ENCODE data around the gene BCL2. TPM values are rescaled to one million over a fixed set of nuclear protein-coding genes. Genes with fewer than 3 reads are reported as not detected.
A peak's percentile ranks its signal among the peaks of the same experiment; 100 is the strongest.

BCL2 gene
- total RNA-seq, 1 experiment from 2014 or later = 1.5 TPM

- no peaks in the 10 kb centered on the region for H3K79me2 ChIP-seq (ENCODE audit: low read length)
- H3K4me1 ChIP-seq (ENCODE audit: insufficient read depth, low read length) = no peaks in the 10 kb centered on the region
- no peak overlapping the region for H3K27ac ChIP-seq (ENCODE audit: low read length)
- ATAC-seq (no peak), DNase-seq (no peak)
- H2AFZ ChIP-seq (ENCODE audit: low read length) = no peak overlapping the region
- no peak for TF ChIP-seq EZH2 (IDR thresholded peaks at IDR 0.05; ENCODE audit: low read length, unreplicated experiment)
- TF ChIP-seq CTCF (conservative IDR thresholded peaks at IDR 0.05; ENCODE audit: low read depth, low read length) = no peak
- TF ChIP-seq EZH2phosphoT487 (IDR thresholded peaks at IDR 0.05; ENCODE audit: borderline replicate concordance, low read length) = no peak
- no peaks in the 10 kb centered on the region for H3K9me3 ChIP-seq (ENCODE audit: low read length)
- peaks cover 11% of the 10 kb centered on the region; the same call in 1 of the 2 replicates for H3K27me3 ChIP-seq (ENCODE audit: low read length)
- intact Hi-C loops (cut with micrococcal nuclease) = no loop called here
- H3K36me3 ChIP-seq (ENCODE audit: low read depth, low read length) = no peaks in the 10 kb centered on the region
- ChIA-PET CTCF (no interaction called here), POLR2A (ENCODE audit: unreplicated experiment) (no interaction called here)
- H3F3A ChIP-seq (ENCODE audit: low read length, unreplicated experiment) = no peaks in the 10 kb centered on the region
- no TSS peak for BruUV-seq (replicated peaks)
- 0 out of 2 replicates have a peak, but pooled peaks cover under 1% of the 10 kb centered on the region for H3K9me2 ChIP-seq (replicated peaks; ENCODE audit: low read length)
- H3K9ac ChIP-seq (ENCODE audit: low read length) = no peak overlapping the region
- no peak overlapping the region for H3K4me2 ChIP-seq (ENCODE audit: low read length)
- H3K4me3 ChIP-seq (ENCODE audit: low read length) = no peak overlapping the region
- no peaks in the 10 kb centered on the region for H4K20me1 ChIP-seq (ENCODE audit: low read length)
Observed at GRCh38 chr18:63135101-63135500, 184.5 kb downstream of the BCL2 start.

- H3K79me2 ChIP-seq (ENCODE audit: low read length) = no peaks in the 10 kb centered on the region
- H3K9me2 ChIP-seq (replicated peaks; ENCODE audit: low read length) = no peaks in the 10 kb centered on the region
- H3F3A ChIP-seq (ENCODE audit: low read length, unreplicated experiment) = no peaks in the 10 kb centered on the region
- peak overlapping the region; percentile 22 for H3K4me2 ChIP-seq (ENCODE audit: low read length)
- 0 out of 2 replicates have a peak overlapping the region, but pooled peaks have one; percentile 7 for H2AFZ ChIP-seq (ENCODE audit: low read length)
- no peak for TF ChIP-seq CTCF (conservative IDR thresholded peaks at IDR 0.05; ENCODE audit: low read depth, low read length)
- TF ChIP-seq EZH2phosphoT487 (IDR thresholded peaks at IDR 0.05; ENCODE audit: borderline replicate concordance, low read length) = no peak
- ChIA-PET CTCF (interaction anchor here (0.7 kb wide), 1 partner anchor 190 kb away, joined by 3 read pairs; no protein-coding TSS in a partner anchor), POLR2A (ENCODE audit: unreplicated experiment) (no interaction called here)
- DNase-seq = peak; percentile 7
- H3K9ac ChIP-seq (ENCODE audit: low read length) = no peak overlapping the region
- no peaks in the 10 kb centered on the region for H3K9me3 ChIP-seq (ENCODE audit: low read length)
- H3K27ac ChIP-seq (ENCODE audit: low read length) = no peak overlapping the region
- peaks cover 11% of the 10 kb centered on the region; the same call in 1 of the 2 replicates for H3K27me3 ChIP-seq (ENCODE audit: low read length)
- no peak overlapping the region for H3K4me3 ChIP-seq (ENCODE audit: low read length)
- no peaks in the 10 kb centered on the region for H3K36me3 ChIP-seq (ENCODE audit: low read depth, low read length)
- no peaks in the 10 kb centered on the region for H3K4me1 ChIP-seq (ENCODE audit: insufficient read depth, low read length)
- no peaks in the 10 kb centered on the region for H4K20me1 ChIP-seq (ENCODE audit: low read length)
- intact Hi-C loops (cut with micrococcal nuclease) = no loop called here
- BruUV-seq (replicated peaks) = no TSS peak
- ATAC-seq = peak; percentile 31; the same call in 1 of the 2 replicates
Observed at GRCh38 chr18:63132819-63133200, 186.8 kb downstream of the BCL2 start.

- Histone ChIP-seq H3K9me2 (replicated peaks; ENCODE audit: low read length) (no peaks in the 10 kb centered on the region), H2AFZ (ENCODE audit: low read length) (0 out of 2 replicates have a peak overlapping the region, but pooled peaks have one; percentile 7), H3K9me3 (ENCODE audit: low read length) (no peaks in the 10 kb centered on the region), H3K27ac (ENCODE audit: low read length) (no peak overlapping the region), H3K79me2 (ENCODE audit: low read length) (no peaks in the 10 kb centered on the region), H4K20me1 (ENCODE audit: low read length) (no peaks in the 10 kb centered on the region), H3F3A (ENCODE audit: low read length, unreplicated experiment) (no peaks in the 10 kb centered on the region), H3K36me3 (ENCODE audit: low read depth, low read length) (no peaks in the 10 kb centered on the region), H3K9ac (ENCODE audit: low read length) (no peak overlapping the region), H3K4me1 (ENCODE audit: insufficient read depth, low read length) (no peaks in the 10 kb centered on the region), H3K27me3 (ENCODE audit: low read length) (peaks cover 11% of the 10 kb centered on the region; the same call in 1 of the 2 replicates), H3K4me3 (ENCODE audit: low read length) (no peak overlapping the region), H3K4me2 (ENCODE audit: low read length) (peak overlapping the region; percentile 22)
- ATAC-seq (no peak), DNase-seq (no peak)
- TF ChIP-seq EZH2 (IDR thresholded peaks at IDR 0.05; ENCODE audit: low read length, unreplicated experiment) (no peak), CTCF (conservative IDR thresholded peaks at IDR 0.05; ENCODE audit: low read depth, low read length) (no peak), EZH2phosphoT487 (IDR thresholded peaks at IDR 0.05; ENCODE audit: borderline replicate concordance, low read length) (no peak)
- intact Hi-C loops (cut with micrococcal nuclease) = loop anchor here (1.0 kb wide), 1 partner anchor 191 kb away; no protein-coding TSS in a partner anchor
- ChIA-PET CTCF (interaction anchor here (0.7 kb wide), 1 partner anchor 191 kb away, joined by 3 read pairs; no protein-coding TSS in a partner anchor), POLR2A (ENCODE audit: unreplicated experiment) (no interaction called here)
- no TSS peak for BruUV-seq (replicated peaks)
Observed at GRCh38 chr18:63131959-63132818, 187.4 kb downstream of the BCL2 start.
